GM21576 (cell line): Measurements from ENCODE around the gene BORCS8.
"Not testable (repeated sequence)": the region's sequence is repeated elsewhere in the genome, so short reads cannot be mapped to it uniquely, and the experiment has no call there.

ENCODE experiments used
- ATAC-seq: cut with Tn5 transposase; IDR thresholded peaks from one replicate; pipeline ENCODE4 v1.9.1; 2021; ENCODE audit warnings: mild to moderate bottlenecking, moderate library complexity; ENCODE audit not compliant: unreplicated experiment

BORCS8 gene

GRCh38 chr19:19185853-19186740 lies 5.9 kb downstream of the BORCS8 start:
- no peak for ATAC-seq

GRCh38 chr19:19181488-19181998 lies 10.4 kb downstream of the BORCS8 start:
- no peak for ATAC-seq

- ATAC-seq = no peak
Measured at GRCh38 chr19:19179548-19180441, 12.2 kb downstream of the BORCS8 start.

GRCh38 chr19:19176950-19177349 lies 15.0 kb downstream of the BORCS8 start:
- ATAC-seq = no peak

GRCh38 chr19:19173243-19173642 lies 18.7 kb downstream of the BORCS8 start:
- not testable (repeated sequence) for ATAC-seq

- ATAC-seq = no peak
Measured at GRCh38 chr19:19171821-19172532, 20.0 kb downstream of the BORCS8 start.

GRCh38 chr19:19170873-19171672 lies 20.9 kb downstream of the BORCS8 start:
- no peak for ATAC-seq

- peak; percentile 79 for ATAC-seq
Measured at GRCh38 chr19:19170053-19170872, 21.7 kb downstream of the BORCS8 start, which contains the start of gene MEF2B. TSS of gene MEF2B (minus strand) at chr19:19170263. CDS start at chr19:19150735, 19,528 bp downstream.

GRCh38 chr19:19169236-19170052 lies 22.5 kb downstream of the BORCS8 start:
- no peak for ATAC-seq

GRCh38 chr19:19167612-19168011 lies 24.3 kb downstream of the BORCS8 start:
- no peak for ATAC-seq

GRCh38 chr19:19165396-19165795 lies 26.6 kb downstream of the BORCS8 start:
- no peak for ATAC-seq

GRCh38 chr19:19162495-19162894 lies 29.5 kb downstream of the BORCS8 start:
- ATAC-seq = no peak

- ATAC-seq = no peak
Measured at GRCh38 chr19:19160461-19161035, 31.4 kb downstream of the BORCS8 start.

- no peak for ATAC-seq
Measured at GRCh38 chr19:19159534-19159933, 32.4 kb downstream of the BORCS8 start.

GRCh38 chr19:19157808-19158207 lies 34.1 kb downstream of the BORCS8 start:
- ATAC-seq = no peak

GRCh38 chr19:19155495-19156219 lies 36.3 kb downstream of the BORCS8 start:
- peak; percentile 67 for ATAC-seq
